PC-9 (cell line): Measurements from ENCODE around the gene CPNE4.

ENCODE experiments used
- EZH2 ChIP-seq: fragments of 200-600 bp; sonication (generic); IDR thresholded peaks from 2 replicates; pipeline ENCODE4 v1.8.0; 2017; ENCODE audit warnings: antibody characterized with exemption, low read depth
- TF ChIP-seq, protein P1 (sequence below): fragments of 200-600 bp; sonication (generic); conservative IDR thresholded peaks from 2 replicates; pipeline ENCODE4 v1.6.1; 2017; ENCODE audit warnings: mixed run types, antibody characterized with exemption, mild to moderate bottlenecking, moderate library complexity

DNA sequence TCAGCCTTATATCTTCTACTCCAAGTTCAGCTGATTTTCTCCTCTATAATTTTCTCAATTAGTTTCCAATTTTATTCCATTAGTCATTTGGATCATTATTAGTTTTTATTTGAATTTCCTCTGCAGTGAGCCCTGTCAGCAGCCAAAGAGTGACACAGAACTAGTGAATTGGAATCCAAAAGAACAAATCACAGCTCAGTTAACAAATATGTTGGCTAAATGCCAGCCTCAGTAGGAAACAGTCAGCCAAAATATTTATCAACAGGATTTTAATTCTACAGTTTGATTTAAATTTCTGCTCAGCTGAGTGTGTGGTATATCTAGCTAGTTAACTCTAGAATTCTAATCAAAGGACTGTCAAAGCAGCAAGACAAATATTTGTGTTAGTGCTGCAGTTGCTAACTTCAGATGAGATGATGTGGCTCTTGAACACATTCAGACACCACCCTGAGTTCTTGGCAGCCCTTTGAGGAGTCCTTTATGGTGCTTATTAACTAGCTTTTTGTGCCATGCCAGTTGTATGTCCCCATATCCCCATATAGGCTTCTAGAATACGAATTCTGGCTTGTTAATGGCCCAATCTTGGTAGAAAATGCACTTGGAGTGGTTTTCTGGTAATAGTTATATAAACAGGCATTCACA is 194.5 kb downstream of the CPNE4 start:
- TF ChIP-seq, protein P1, sequence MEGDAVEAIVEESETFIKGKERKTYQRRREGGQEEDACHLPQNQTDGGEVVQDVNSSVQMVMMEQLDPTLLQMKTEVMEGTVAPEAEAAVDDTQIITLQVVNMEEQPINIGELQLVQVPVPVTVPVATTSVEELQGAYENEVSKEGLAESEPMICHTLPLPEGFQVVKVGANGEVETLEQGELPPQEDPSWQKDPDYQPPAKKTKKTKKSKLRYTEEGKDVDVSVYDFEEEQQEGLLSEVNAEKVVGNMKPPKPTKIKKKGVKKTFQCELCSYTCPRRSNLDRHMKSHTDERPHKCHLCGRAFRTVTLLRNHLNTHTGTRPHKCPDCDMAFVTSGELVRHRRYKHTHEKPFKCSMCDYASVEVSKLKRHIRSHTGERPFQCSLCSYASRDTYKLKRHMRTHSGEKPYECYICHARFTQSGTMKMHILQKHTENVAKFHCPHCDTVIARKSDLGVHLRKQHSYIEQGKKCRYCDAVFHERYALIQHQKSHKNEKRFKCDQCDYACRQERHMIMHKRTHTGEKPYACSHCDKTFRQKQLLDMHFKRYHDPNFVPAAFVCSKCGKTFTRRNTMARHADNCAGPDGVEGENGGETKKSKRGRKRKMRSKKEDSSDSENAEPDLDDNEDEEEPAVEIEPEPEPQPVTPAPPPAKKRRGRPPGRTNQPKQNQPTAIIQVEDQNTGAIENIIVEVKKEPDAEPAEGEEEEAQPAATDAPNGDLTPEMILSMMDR = no peak
- no peak for TF ChIP-seq EZH2
